B cell (primary cell): ENCODE measurements around the gene PIK3R2. TPM values are rescaled to one million over a fixed set of nuclear protein-coding genes. Genes with fewer than 3 reads are reported as not detected.

ENCODE experiments used
- ATAC-seq: fragments of 200-7000 bp; cut with Tn5 transposase; one replicate; pipeline ENCODE4 v1.10.0; 2021; ENCODE audit warnings: low read depth, mild to moderate bottlenecking, moderate number of reproducible peaks, moderate library complexity
- CTCF ChIA-PET: fragments of 350-600 bp; sonication (Branson Sonifier 250); formaldehyde crosslinking; loops from one replicate; lab custom pipeline; 2021; ENCODE audit warnings: antibody characterized with exemption, inconsistent platforms; lab: Charles Lee
- POLR2A ChIA-PET: fragments of 350-600 bp; sonication (Branson Sonifier 250); formaldehyde crosslinking; loops from one replicate; lab custom pipeline; 2021; ENCODE audit warnings: antibody characterized with exemption; lab: Charles Lee
- DNase-seq: peaks from one replicate; pipeline ENCODE4 v3.0.0; 2013
- H2AFZ ChIP-seq: 2 replicates; pipeline ENCODE4 v1.6.1; 2012; ENCODE audit warnings: mild to moderate bottlenecking, low read depth, low read length; ENCODE audit not compliant: insufficient read depth, poor library complexity, severe bottlenecking
- H3K27ac ChIP-seq, 2 donors: 1 replicate in 1 of 2; 2 replicates in 1 of 2; pipeline ENCODE4 v1.5.1; 2012 to 2013; ENCODE audit warnings: low read length in 2 of 2, mild to moderate bottlenecking in 2 of 2, moderate library complexity in 1 of 2
- H3K27me3 ChIP-seq, 4 experiments: fragments of 200-600 bp in 1 of 4; sonication (generic) in 1 of 4; replicated peaks in 1 of 4; 1 replicate in 2 of 4; 2 replicates in 2 of 4; pipeline versions ENCODE4 v1.6.1 to v1.7.0; 2013 to 2016; ENCODE audit warnings: low read length in 3 of 4, mild to moderate bottlenecking in 2 of 4, mixed read lengths in 1 of 4, moderate library complexity in 1 of 4; ENCODE audit not compliant: insufficient read depth in 4 of 4, control insufficient read depth in 3 of 4; ENCODE audit errors: control extremely low read depth in 1 of 4
- H3K36me3 ChIP-seq, 2 experiments: replicated peaks in 1 of 2; 1 replicate in 1 of 2; 2 replicates in 1 of 2; pipeline versions ENCODE4 v1.6.1 to v1.7.1; 2013; ENCODE audit warnings: low read length in 1 of 2; ENCODE audit not compliant: insufficient read depth in 2 of 2, control insufficient read depth in 1 of 2; ENCODE audit errors: control extremely low read depth in 1 of 2, extremely low read depth in 1 of 2
- H3K4me1 ChIP-seq, 2 donors: fragments of 200-600 bp in 1 of 2; sonication (generic) in 1 of 2; 1 replicate in 1 of 2; 2 replicates in 1 of 2; pipeline versions ENCODE4 v1.5.1 to v1.6.1; 2013 to 2017; ENCODE audit warnings: low read length in 2 of 2; ENCODE audit not compliant: control insufficient read depth in 2 of 2, insufficient read depth in 2 of 2
- H3K4me2 ChIP-seq: replicated peaks from 2 replicates; pipeline ENCODE3; 2012; ENCODE audit warnings: mild to moderate bottlenecking, low read depth, low read length; ENCODE audit not compliant: poor library complexity, severe bottlenecking
- H3K4me3 ChIP-seq, 5 experiments: fragments of 200-600 bp in 1 of 5; sonication (generic) in 1 of 5; 1 replicate in 3 of 5; 2 replicates in 2 of 5; pipeline versions ENCODE4 v1.5.1 to v1.7.0; 2011 to 2016; ENCODE audit warnings: low read length in 4 of 5, mild to moderate bottlenecking in 4 of 5, low read depth in 2 of 5, control low read depth in 1 of 5, moderate library complexity in 1 of 5; ENCODE audit not compliant: insufficient read depth in 1 of 5; ENCODE audit errors: control extremely low read depth in 1 of 5, extremely low read depth in 1 of 5
- H3K79me2 ChIP-seq: fragments of 200-600 bp; sonication (generic); one replicate; pipeline ENCODE4 v1.6.0; 2016; ENCODE audit warnings: low read length; ENCODE audit not compliant: control insufficient read depth, insufficient read depth
- H3K9ac ChIP-seq: fragments of 200-600 bp; sonication (generic); 2 replicates; pipeline ENCODE4 v1.6.1; 2017; ENCODE audit warnings: mild to moderate bottlenecking, low read length, moderate library complexity
- H3K9me3 ChIP-seq, 3 donors: one replicate each; pipeline versions ENCODE4 v1.6.1 to v1.7.1; 2013; ENCODE audit warnings: low read length in 2 of 3; ENCODE audit not compliant: control insufficient read depth in 2 of 3, insufficient read depth in 1 of 3; ENCODE audit errors: control extremely low read depth in 1 of 3
- H4K20me1 ChIP-seq: 2 replicates; pipeline ENCODE4 v1.6.0; 2012; ENCODE audit warnings: mild to moderate bottlenecking, low read length; ENCODE audit not compliant: insufficient read depth, control insufficient read depth, poor library complexity, severe bottlenecking
- H3K27ac Mint-ChIP-seq: one replicate; pipeline ENCODE4 v1.8.0; 2021; ENCODE audit warnings: mixed read lengths
- H3K27me3 Mint-ChIP-seq: one replicate; pipeline ENCODE4 v1.8.0; 2021; ENCODE audit warnings: mixed read lengths
- H3K4me1 Mint-ChIP-seq: one replicate; pipeline ENCODE4 v1.8.0; 2021; ENCODE audit warnings: mixed read lengths
- H3K4me3 Mint-ChIP-seq: one replicate; pipeline ENCODE4 v1.8.0; 2021; ENCODE audit warnings: mixed read lengths
- H3K9me3 Mint-ChIP-seq: one replicate; pipeline ENCODE4 v1.8.0; 2022; ENCODE audit warnings: mixed read lengths; ENCODE audit not compliant: insufficient read depth
- CTCF ChIP-seq: fragments of 200-600 bp; IDR thresholded peaks from one replicate; pipeline ENCODE4 v1.8.0; 2022; ENCODE audit warnings: antibody characterized with exemption, mild to moderate bottlenecking
- EZH2 ChIP-seq: IDR thresholded peaks from 2 replicates; pipeline ENCODE4 v1.6.1; 2012; ENCODE audit warnings: borderline replicate concordance, low read depth, mild to moderate bottlenecking, moderate library complexity, low read length; ENCODE audit not compliant: insufficient read depth, poor library complexity, severe bottlenecking
- WGBS: methylation state at CpG from one replicate; pipeline ENCODE4 v1.1.5; 2013; ENCODE audit warnings: missing lambda C conversion rate; ENCODE audit not compliant: insufficient coverage; 5-methylcytosine and 5-hydroxymethylcytosine counted together
- intact Hi-C: fragments of 100-400 bp; cut with micrococcal nuclease; formaldehyde crosslinking; loops from one replicate; pipeline ENCODE4 v1.10.0; 2022
- polyA plus RNA-seq: library from polyadenylated mRNA; depleted of rRNA; stranded (reverse); fragments of >200 nt; gene quantifications from 2 replicates; pipeline ENCODE4 v1.2.3, GENCODE V29; 2012
- total RNA-seq, 2 donors: library from RNA; stranded (reverse); fragments of 120-200 nt in 1 of 2; gene quantifications; 1 replicate in 1 of 2; 2 replicates in 1 of 2; pipeline versions ENCODE4 v1.2.3 to v1.2.4, GENCODE V29; 2013 to 2022

PIK3R2 gene
- total and polyA plus RNA-seq, 2 donors (not counting 1 experiment from before 2014, with no cell fraction given): 8.5 to 15.8 TPM

GRCh38 chr19:18170714-18171255, 17.8 kb downstream of the PIK3R2 start:
- ATAC-seq: peak; percentile 8
- Histone ChIP-seq H3K9me3 (peaks cover 0 to 14% (median 0%) of the 10 kb centered on the region in 3 donors), H3K27me3 (no peaks in the 10 kb centered on the region), H3K36me3 (peaks cover 1 to 22% of the 10 kb centered on the region in 2 experiments), H3K9ac (peak overlapping the region; percentile 24), H3K4me2 (peak overlapping the region; percentile 83), H3K4me3 (peak overlapping the region in 3 of 5 experiments; percentile 0 to 43 (median 11)), H4K20me1 (peaks cover 21% of the 10 kb centered on the region), H3K4me1 (peaks cover 64 to 79% of the 10 kb centered on the region in 2 donors), H3K79me2 (peaks cover 19% of the 10 kb centered on the region), H2AFZ (peak overlapping the region; percentile 27), H3K27ac (peak overlapping the region; percentile 97 to 99)
- Mint-ChIP-seq H3K9me3 (no peaks in the 10 kb centered on the region), H3K27me3 (no peaks in the 10 kb centered on the region), H3K4me3 (peak overlapping the region; percentile 87), H3K4me1 (peaks cover 72% of the 10 kb centered on the region), H3K27ac (peak overlapping the region; percentile 98)
- TF ChIP-seq EZH2: no peak
- TF ChIP-seq CTCF: no peak
- WGBS: 39% methylated on average over 9 of the region's 16 CpGs
- ChIA-PET POLR2A (interaction anchor here (0.6 to 2.5 kb wide), 17 partner anchors 9 to 423 kb away, joined by 3 to 19 read pairs (median 5); partner anchors contain the start of genes JUND, MPV17L2, PIK3R2 and RAB3A), CTCF (interaction anchor here (0.9 to 2.4 kb wide), 14 partner anchors 10 to 169 kb away, joined by 3 to 28 read pairs (median 4); partner anchors contain the start of gene MPV17L2)
- DNase-seq: peak; percentile 77
- intact Hi-C loops: loop anchor here (5.0 kb wide), 2 partner anchors 73 to 148 kb away; partner anchors contain the start of gene MAST3
